WTC11 (cell line): ENCODE results near the gene CNTNAP2.
"Not testable (repeated sequence)": the region's sequence is repeated elsewhere in the genome, so short reads cannot be mapped to it uniquely, and the experiment has no call there.

Experiments
- CREB1 ChIP-seq: sonication (generic); formaldehyde crosslinking; IDR thresholded peaks from 2 replicates; pipeline ENCODE4 v1.8.0; 2023; ENCODE audit warnings: mild to moderate bottlenecking, missing genetic modification reagents
- CTCF ChIP-seq: fragments of 200-600 bp; IDR thresholded peaks from 2 replicates; pipeline ENCODE4 v1.8.0; 2022; ENCODE audit warnings: antibody characterized with exemption
- FOXP4 ChIP-seq: sonication (generic); formaldehyde crosslinking; IDR thresholded peaks from 2 replicates; pipeline ENCODE4 v1.8.0; 2022; ENCODE audit warnings: mild to moderate bottlenecking, missing genetic modification reagents
- JUN ChIP-seq: sonication (generic); formaldehyde crosslinking; IDR thresholded peaks from 2 replicates; pipeline ENCODE4 v1.8.0; 2023; ENCODE audit warnings: mild to moderate bottlenecking, missing genetic modification reagents
- NFYB ChIP-seq: sonication (generic); formaldehyde crosslinking; conservative IDR thresholded peaks from 2 replicates; pipeline ENCODE4 v1.8.0; 2022; ENCODE audit warnings: low read depth, missing genetic modification reagents
- NR3C1 ChIP-seq: sonication (generic); formaldehyde crosslinking; conservative IDR thresholded peaks from 2 replicates; pipeline ENCODE4 v1.8.1; 2023; ENCODE audit warnings: low read depth, mild to moderate bottlenecking, missing genetic modification reagents
- USF2 ChIP-seq: sonication (generic); formaldehyde crosslinking; IDR thresholded peaks from 2 replicates; pipeline ENCODE4 v1.8.1; 2023; ENCODE audit warnings: mild to moderate bottlenecking, missing genetic modification reagents, moderate library complexity
- ZNF396 ChIP-seq: fragments of 250-450 bp; sonication (Bioruptor Pico); IDR thresholded peaks from 2 replicates; pipeline ENCODE4 v1.8.0; 2021; ENCODE audit warnings: mild to moderate bottlenecking, moderate library complexity, borderline replicate concordance

GRCh38 chr7:148451526-148451925, 2334.9 kb downstream of the CNTNAP2 start:
- TF ChIP-seq CTCF; CREB1; NR3C1; FOXP4 (CRISPR knock-in tag); USF2; NFYB (CRISPR knock-in tag); ZNF396 (CRISPR knock-in tag); JUN: not testable (repeated sequence)
